GM13977 (cell line): ENCODE data around the gene ZNF236.
"Not testable (repeated sequence)": the region's sequence is repeated elsewhere in the genome, so short reads cannot be mapped to it uniquely, and the experiment has no call there.

Experiments
- DNase-seq: peaks from one replicate; pipeline ENCODE4 v3.0.0; 2012; ENCODE audit warnings: low spot score
- in situ Hi-C: fragments of 300-500 bp; cut with MboI; formaldehyde crosslinking; loops from one replicate; pipeline ENCODE4 v1.12.0; 2022; ENCODE audit warnings: low sequenced_read_pairs, low pct_unique_long_range_greater_than_20kb, mixed read lengths, inconsistent platforms; ENCODE audit not compliant: unreplicated experiment
- TF ChIP-seq, protein P1 (sequence below): IDR thresholded peaks from 2 replicates; pipeline ENCODE4 v1.5.1; 2012; ENCODE audit warnings: mild to moderate bottlenecking, control low read depth; ENCODE audit not compliant: insufficient read depth; ENCODE audit errors: extremely low read depth, missing control alignments

ZNF236 gene

DNA sequence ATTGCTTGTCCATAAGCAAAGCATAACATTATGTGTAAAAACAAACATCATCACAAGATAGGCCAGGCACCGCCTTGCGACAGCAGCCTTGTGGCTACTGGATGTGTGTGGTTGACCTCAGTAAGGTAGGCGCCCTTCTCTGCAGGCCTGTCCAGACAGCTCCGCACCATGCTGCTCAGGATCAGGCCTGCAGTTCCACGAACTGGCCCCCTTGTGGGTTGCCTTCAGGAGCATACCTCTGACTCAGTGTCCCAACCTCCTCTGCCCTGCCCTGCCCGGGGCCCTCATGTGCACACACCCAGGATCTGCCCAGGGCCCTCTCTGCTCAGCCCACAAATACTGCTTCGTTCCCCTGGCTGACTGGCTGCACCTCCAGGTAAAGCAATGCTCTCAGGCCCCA, 16.1 kb upstream of the ZNF236 start:
- in situ Hi-C loops = no loop called here
- no peak for DNase-seq
- TF ChIP-seq, protein P1, sequence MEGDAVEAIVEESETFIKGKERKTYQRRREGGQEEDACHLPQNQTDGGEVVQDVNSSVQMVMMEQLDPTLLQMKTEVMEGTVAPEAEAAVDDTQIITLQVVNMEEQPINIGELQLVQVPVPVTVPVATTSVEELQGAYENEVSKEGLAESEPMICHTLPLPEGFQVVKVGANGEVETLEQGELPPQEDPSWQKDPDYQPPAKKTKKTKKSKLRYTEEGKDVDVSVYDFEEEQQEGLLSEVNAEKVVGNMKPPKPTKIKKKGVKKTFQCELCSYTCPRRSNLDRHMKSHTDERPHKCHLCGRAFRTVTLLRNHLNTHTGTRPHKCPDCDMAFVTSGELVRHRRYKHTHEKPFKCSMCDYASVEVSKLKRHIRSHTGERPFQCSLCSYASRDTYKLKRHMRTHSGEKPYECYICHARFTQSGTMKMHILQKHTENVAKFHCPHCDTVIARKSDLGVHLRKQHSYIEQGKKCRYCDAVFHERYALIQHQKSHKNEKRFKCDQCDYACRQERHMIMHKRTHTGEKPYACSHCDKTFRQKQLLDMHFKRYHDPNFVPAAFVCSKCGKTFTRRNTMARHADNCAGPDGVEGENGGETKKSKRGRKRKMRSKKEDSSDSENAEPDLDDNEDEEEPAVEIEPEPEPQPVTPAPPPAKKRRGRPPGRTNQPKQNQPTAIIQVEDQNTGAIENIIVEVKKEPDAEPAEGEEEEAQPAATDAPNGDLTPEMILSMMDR = no peak

DNA sequence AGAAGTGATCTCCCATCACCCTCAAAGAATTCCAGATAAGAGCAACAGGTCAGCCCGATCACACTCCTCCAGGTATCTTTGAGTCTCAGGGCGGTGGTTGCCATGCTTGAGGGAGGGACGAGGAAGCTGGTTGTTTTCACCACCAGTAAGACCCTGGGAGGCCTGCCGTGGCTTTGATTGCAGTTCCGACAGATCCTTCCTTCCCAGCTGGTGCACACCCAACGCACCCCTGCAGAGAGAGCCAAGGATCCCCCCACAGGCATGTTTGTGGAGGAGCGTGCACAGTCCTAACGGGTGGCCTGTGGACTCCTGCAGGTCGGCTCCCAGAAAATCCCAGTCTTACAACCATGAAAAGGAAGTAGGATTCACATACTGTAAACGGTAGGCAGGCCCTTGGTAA, 13.8 kb upstream of the ZNF236 start:
- no peak for DNase-seq
- TF ChIP-seq, protein P1 = no peak
- in situ Hi-C loops = no loop called here

DNA sequence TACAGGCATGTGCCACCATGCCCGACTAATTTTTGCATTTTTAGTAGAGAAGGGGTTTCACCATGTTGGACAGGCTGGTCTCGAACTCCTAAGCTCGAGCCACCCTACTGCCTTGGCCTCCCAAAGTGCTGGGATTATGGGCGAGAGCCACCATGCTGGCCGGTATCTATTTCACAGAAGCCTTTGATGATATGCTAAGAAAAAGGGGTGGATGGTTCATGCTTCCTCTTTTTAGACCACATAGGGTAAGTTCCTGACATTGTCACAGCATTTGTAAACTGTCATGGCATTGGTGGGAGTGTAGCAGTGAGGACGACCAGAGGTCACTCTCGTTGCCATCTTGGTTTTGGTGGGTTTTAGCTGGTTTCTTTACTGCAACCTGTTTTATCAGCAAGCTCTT, 10.8 kb upstream of the ZNF236 start:
- in situ Hi-C loops, DNase-seq: not testable (repeated sequence)

DNA sequence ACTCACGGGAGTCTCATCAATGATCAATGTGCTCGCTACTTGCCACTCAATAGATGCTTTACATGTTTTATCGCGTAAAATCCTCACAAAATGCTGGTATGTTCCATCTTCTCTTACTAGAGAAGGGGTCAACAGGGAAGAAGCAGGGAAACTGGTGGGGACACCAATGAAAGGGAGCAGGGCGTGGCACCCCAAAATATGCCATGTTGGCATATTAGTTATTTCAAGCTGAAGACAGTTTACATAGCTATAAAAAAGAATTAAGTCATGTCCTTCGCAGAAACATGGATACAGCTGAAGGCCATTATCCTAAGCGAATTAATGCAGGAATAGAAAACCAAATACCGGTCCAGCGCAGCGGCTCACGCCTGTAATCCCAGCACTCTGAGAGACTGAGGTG, 8.1 kb upstream of the ZNF236 start:
- in situ Hi-C loops = no loop called here
- no peak for DNase-seq
- TF ChIP-seq, protein P1 = no peak

DNA sequence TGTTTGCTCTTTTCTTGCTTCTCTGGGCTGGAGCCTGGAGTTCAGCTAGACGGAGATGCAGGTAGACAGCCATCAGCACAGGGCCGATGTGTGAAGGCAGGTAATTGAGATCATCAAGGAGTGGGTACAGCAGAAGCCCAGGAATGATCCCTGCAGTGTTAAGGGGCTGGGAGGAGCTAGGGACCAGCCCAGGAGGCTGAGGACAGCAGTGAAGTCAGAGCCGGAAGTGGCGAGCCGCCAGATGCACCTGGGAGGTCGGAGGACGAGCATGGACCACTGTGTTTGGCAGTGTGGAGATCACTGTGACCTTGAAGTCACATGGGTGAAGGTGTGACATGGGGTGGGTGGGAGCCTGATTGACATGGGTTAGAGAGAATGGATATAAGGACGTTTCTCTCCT, 6.2 kb upstream of the ZNF236 start:
- TF ChIP-seq, protein P1 = no peak
- in situ Hi-C loops = no loop called here
- DNase-seq = no peak

DNA sequence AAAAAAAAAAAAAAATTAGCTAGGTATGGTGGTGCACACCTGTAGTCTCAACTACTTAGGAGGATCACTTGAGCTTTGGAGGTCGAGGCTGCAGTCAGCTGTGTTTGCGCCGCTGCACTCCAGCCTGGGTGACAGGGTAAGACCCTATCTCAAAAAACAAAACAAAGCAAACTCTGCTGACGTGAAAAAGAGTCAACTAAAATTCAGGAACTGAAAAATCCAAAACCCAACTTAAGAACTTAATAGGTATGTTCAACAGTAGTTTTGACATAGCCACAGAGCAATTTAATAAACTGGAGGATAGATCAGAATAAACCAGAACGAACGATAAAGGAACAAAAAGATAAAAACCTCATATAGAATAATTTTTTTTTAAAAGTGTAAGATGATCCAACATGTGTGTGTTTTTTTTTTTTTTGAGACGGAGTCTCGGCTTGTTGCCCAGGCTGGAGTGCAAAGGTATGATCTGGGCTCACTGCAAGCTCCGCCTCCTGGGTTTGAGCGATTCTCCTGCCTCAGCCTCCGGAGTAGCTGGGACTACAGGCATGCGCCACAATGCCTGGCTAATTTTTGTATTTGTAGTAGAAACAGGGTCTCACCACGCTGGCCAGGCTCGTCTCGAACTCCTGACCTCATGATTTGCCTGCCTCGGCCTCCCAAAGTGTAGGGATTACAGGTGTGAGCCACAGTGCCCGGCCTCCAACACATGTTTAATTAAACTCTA, 4.3 kb upstream of the ZNF236 start:
- DNase-seq = no peak
- TF ChIP-seq, protein P1 = no peak
- in situ Hi-C loops = no loop called here

DNA sequence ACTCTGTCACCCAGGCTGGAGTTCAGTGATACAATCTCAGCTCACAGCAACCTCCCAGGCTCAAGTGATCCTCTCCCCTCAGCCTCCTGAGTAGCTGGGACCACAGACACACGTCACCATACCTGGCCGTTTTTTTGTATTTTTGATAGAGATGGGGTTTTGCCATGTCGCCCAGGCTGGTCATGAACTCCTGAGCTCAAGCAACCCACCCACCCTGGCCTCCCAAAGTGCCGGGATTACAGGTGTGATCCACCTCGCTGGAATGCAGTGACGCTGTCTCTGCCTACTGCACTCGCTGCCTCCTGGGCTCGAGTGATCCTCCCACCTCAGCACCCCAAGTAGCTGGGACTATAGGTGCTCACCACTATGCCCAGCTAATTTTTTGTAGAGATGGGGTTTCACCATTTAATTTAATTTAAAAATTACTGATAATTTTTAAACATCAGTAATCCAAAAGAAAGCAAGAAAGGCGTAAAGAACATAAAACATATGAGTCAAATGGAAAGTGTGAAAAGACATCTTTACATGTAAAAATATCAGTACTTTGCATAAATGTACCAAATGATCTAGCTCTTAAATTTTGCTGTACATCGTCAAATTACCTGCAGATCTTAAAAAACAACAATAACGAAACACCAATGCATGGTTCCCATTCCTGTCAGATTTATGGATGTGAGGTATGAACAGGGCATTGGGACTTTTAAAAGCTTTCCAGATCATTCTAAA, 2.8 kb upstream of the ZNF236 start:
- peak; percentile 38 for DNase-seq
- in situ Hi-C loops = no loop called here
- TF ChIP-seq, protein P1 = no peak
